H1 (cell line): ENCODE results near the gene GPC3. TPM values are rescaled to one million over a fixed set of nuclear protein-coding genes. Genes with fewer than 3 reads are reported as not detected.

Source experiments
- CTCF ChIA-PET: fragments of 300-600 bp; sonication (Branson Sonifier 250); formaldehyde crosslinking; loops from one replicate; lab custom pipeline; 2021; ENCODE audit not compliant: partially characterized antibody; lab: Charles Lee
- POLR2A ChIA-PET: fragments of 300-600 bp; sonication (Branson Sonifier 250); formaldehyde crosslinking; loops from one replicate; lab custom pipeline; 2021; ENCODE audit warnings: inconsistent platforms; ENCODE audit not compliant: partially characterized antibody; lab: Charles Lee
- DNase-seq, 2 experiments: peaks; one replicate each; pipeline versions ENCODE4 v3.0.0 to v3.0.0-alpha.2; 2010 to 2022; ENCODE audit warnings: low spot score in 2 of 2, low read depth in 1 of 2, mixed read lengths in 1 of 2
- FAIRE-seq: peaks from 2 replicates; lab custom pipeline; 2011; peaks lifted over from hg19 to GRCh38; lab: Jason Lieb, UNC
- H2AFZ ChIP-seq: 2 replicates; pipeline ENCODE4 v1.8.1; 2012; ENCODE audit warnings: low read length, inconsistent platforms
- H2AK5ac ChIP-seq: 2 replicates; pipeline ENCODE4 v1.6.1; 2013; ENCODE audit warnings: low read depth, low read length
- H2BK120ac ChIP-seq: replicated peaks from 2 replicates; pipeline ENCODE3; 2013; ENCODE audit warnings: low read depth, low read length, inconsistent platforms
- H2BK12ac ChIP-seq: 2 replicates; pipeline ENCODE4 v1.6.1; 2013; ENCODE audit warnings: low read depth, low read length
- H2BK15ac ChIP-seq: 2 replicates; pipeline ENCODE4 v1.6.1; 2013; ENCODE audit warnings: low read length
- H2BK20ac ChIP-seq: 2 replicates; pipeline ENCODE4 v1.6.1; 2013; ENCODE audit warnings: low read length
- H2BK5ac ChIP-seq: 2 replicates; pipeline ENCODE4 v1.6.1; 2013; ENCODE audit warnings: low read depth, low read length
- H3K14ac ChIP-seq: 2 replicates; pipeline ENCODE4 v1.6.1; 2013; ENCODE audit warnings: inconsistent platforms; ENCODE audit not compliant: insufficient read length
- H3K18ac ChIP-seq: 2 replicates; pipeline ENCODE4 v1.6.1; 2013; ENCODE audit warnings: low read length; ENCODE audit errors: extremely low read depth
- H3K23ac ChIP-seq: 2 replicates; pipeline ENCODE4 v1.6.1; 2013; ENCODE audit warnings: inconsistent platforms; ENCODE audit not compliant: insufficient read length
- H3K23me2 ChIP-seq: 2 replicates; pipeline ENCODE4 v1.6.1; 2013; ENCODE audit warnings: low read depth, low read length
- H3K27ac ChIP-seq: 2 replicates; pipeline ENCODE4 v1.6.1; 2011; ENCODE audit warnings: low read depth, low read length, inconsistent platforms
- H3K27me3 ChIP-seq, 4 experiments: replicated peaks in 1 of 4; 1 replicate in 1 of 4; 2 replicates in 3 of 4; pipeline versions ENCODE4 v1.6.1 to v1.8.1; 2011 to 2013; ENCODE audit warnings: low read length in 3 of 4, mild to moderate bottlenecking in 3 of 4, inconsistent platforms in 2 of 4, mixed read lengths in 2 of 4, moderate library complexity in 1 of 4; ENCODE audit not compliant: control insufficient read depth in 3 of 4, insufficient read depth in 3 of 4; ENCODE audit errors: extremely low read depth in 1 of 4
- H3K36me3 ChIP-seq, 4 experiments: 2 replicates each; pipeline versions ENCODE4 v1.6.1 to v1.8.1; 2011 to 2013; ENCODE audit warnings: mild to moderate bottlenecking in 4 of 4, low read length in 3 of 4, moderate library complexity in 2 of 4, control low read depth in 1 of 4, inconsistent platforms in 1 of 4; ENCODE audit not compliant: insufficient read depth in 4 of 4, control insufficient read depth in 2 of 4
- H3K4ac ChIP-seq: replicated peaks from 2 replicates; pipeline ENCODE3; 2013; ENCODE audit warnings: low read length, low read depth, mixed read lengths, inconsistent platforms; ENCODE audit not compliant: insufficient read length
- H3K4me1 ChIP-seq, 4 experiments: replicated peaks in 1 of 4; 1 replicate in 1 of 4; 2 replicates in 3 of 4; pipeline versions ENCODE4 v1.6.1 to v1.8.1; 2011 to 2013; ENCODE audit warnings: low read length in 3 of 4, inconsistent platforms in 2 of 4, mixed read lengths in 1 of 4; ENCODE audit not compliant: insufficient read depth in 4 of 4, control insufficient read depth in 3 of 4
- H3K4me2 ChIP-seq, 2 experiments: 2 replicates each; pipeline versions ENCODE4 v1.6.1 to v1.8.1; 2011 to 2013; ENCODE audit warnings: low read depth in 2 of 2, low read length in 2 of 2, control low read depth in 1 of 2, inconsistent platforms in 1 of 2, mild to moderate bottlenecking in 1 of 2; ENCODE audit not compliant: insufficient read depth in 1 of 2
- H3K4me3 ChIP-seq, 4 experiments: fragments of 200-600, 300-600 bp in 1 of 4; sonication (generic), shearing (Covaris generic), sonication (Bioruptor Twin) in 1 of 4; 2 replicates each; pipeline versions ENCODE4 v1.5.1 to v1.8.1; 2011 to 2016; ENCODE audit warnings: low read length in 4 of 4, low read depth in 3 of 4, control low read depth in 2 of 4, inconsistent platforms in 2 of 4, mild to moderate bottlenecking in 2 of 4, mixed read lengths in 1 of 4, moderate library complexity in 1 of 4; ENCODE audit not compliant: insufficient read depth in 2 of 4; ENCODE audit errors: extremely low read depth in 1 of 4
- H3K56ac ChIP-seq: replicated peaks from 2 replicates; pipeline ENCODE3; 2013; ENCODE audit warnings: low read depth, mild to moderate bottlenecking, mixed read lengths, low read length, inconsistent platforms; ENCODE audit not compliant: insufficient read length
- H3K79me1 ChIP-seq: 2 replicates; pipeline ENCODE4 v1.6.1; 2013; ENCODE audit warnings: low read depth, low read length, control low read depth
- H3K79me2 ChIP-seq, 2 experiments: 2 replicates each; pipeline versions ENCODE4 v1.6.1 to v1.8.1; 2012 to 2013; ENCODE audit warnings: low read length in 2 of 2, mild to moderate bottlenecking in 2 of 2, inconsistent platforms in 1 of 2; ENCODE audit not compliant: insufficient read depth in 2 of 2, control insufficient read depth in 1 of 2
- H3K9ac ChIP-seq, 4 experiments: replicated peaks in 1 of 4; 1 replicate in 1 of 4; 2 replicates in 3 of 4; pipeline versions ENCODE4 v1.6.1 to v1.8.1; 2011 to 2013; ENCODE audit warnings: low read depth in 3 of 4, low read length in 3 of 4, control low read depth in 2 of 4, mild to moderate bottlenecking in 2 of 4, moderate library complexity in 2 of 4, inconsistent platforms in 1 of 4; ENCODE audit errors: extremely low read depth in 1 of 4
- H3K9me3 ChIP-seq, 2 experiments: 2 replicates each; pipeline versions ENCODE4 v1.6.1 to v1.8.1; 2012 to 2013; ENCODE audit warnings: mild to moderate bottlenecking in 2 of 2, moderate library complexity in 2 of 2, control low read depth in 1 of 2, inconsistent platforms in 1 of 2, low read depth in 1 of 2, low read length in 1 of 2, mixed read lengths in 1 of 2; ENCODE audit not compliant: insufficient read depth in 2 of 2
- H4K20me1 ChIP-seq, 2 experiments: replicated peaks in 1 of 2; 2 replicates each; pipeline versions ENCODE3 to v1.8.1; 2011 to 2013; ENCODE audit warnings: inconsistent platforms in 2 of 2, low read length in 2 of 2, mild to moderate bottlenecking in 1 of 2; ENCODE audit not compliant: insufficient read depth in 2 of 2, control insufficient read depth in 1 of 2
- H4K5ac ChIP-seq: 2 replicates; pipeline ENCODE4 v1.6.1; 2013; ENCODE audit warnings: low read length, low read depth, mixed read lengths, inconsistent platforms; ENCODE audit not compliant: insufficient read length
- H4K8ac ChIP-seq: 2 replicates; pipeline ENCODE4 v1.8.0; 2013; ENCODE audit warnings: mild to moderate bottlenecking, moderate library complexity, low read length, inconsistent platforms; ENCODE audit not compliant: insufficient read depth; ENCODE audit errors: extremely low read depth
- H4K91ac ChIP-seq: replicated peaks from 2 replicates; pipeline ENCODE3; 2013; ENCODE audit warnings: low read length, mixed read lengths, inconsistent platforms; ENCODE audit not compliant: insufficient read length
- CEBPB ChIP-seq: IDR thresholded peaks from 2 replicates; pipeline ENCODE4 v1.6.1; 2012; ENCODE audit warnings: low read depth, low read length
- CHD2 ChIP-seq: IDR thresholded peaks from 2 replicates; pipeline ENCODE4 v1.6.1; 2012; ENCODE audit warnings: low read length, improper control_type of control experiment
- WGBS, 2 experiments: shearing (Covaris generic) in 1 of 2; methylation state at CpG; one replicate each; pipeline versions ENCODE4 v1.1.6 to v1.1.7; 2013 to 2015; ENCODE audit warnings: low lambda C conversion rate in 2 of 2, mixed read lengths in 2 of 2, inconsistent platforms in 1 of 2, low coverage in 1 of 2, missing lambda C conversion rate in 1 of 2; ENCODE audit not compliant: insufficient replicate concordance in 2 of 2, insufficient coverage in 1 of 2, insufficient read length in 1 of 2; ENCODE audit errors: extremely low coverage in 1 of 2, missing lambda C conversion rate in 1 of 2; 5-methylcytosine and 5-hydroxymethylcytosine counted together
- polyA plus RNA-seq, 7 experiments: library from polyadenylated mRNA; depleted of rRNA in 3 of 7; stranded (reverse) in 5 of 7; unstranded in 2 of 7; fragments of >200 nt in 5 of 7; fragments of 200-250 nt in 2 of 7; gene quantifications; 1 replicate in 5 of 7; 2 replicates in 1 of 7; 4 replicates in 1 of 7; pipeline versions ENCODE4 v1.2.1 to v1.2.3, GENCODE V29; 2011 to 2013; ENCODE audit warnings: missing spikeins in 2 of 7, mixed read lengths in 2 of 7
- total RNA-seq: library from RNA; stranded (reverse); fragmentation: NEBNext Ultra II Directional; extraction: Animal tissue kit (Norgen Biotek cat#: 25700); gene quantifications from 2 replicates; pipeline ENCODE4 v1.2.1, GENCODE V29; 2021

Gene GPC3
- total and polyA plus RNA-seq, 2 of the 8 experiments (the other 6 are each of a cell fraction or from before 2014, with no cell fraction given), result 64.8 to 71.9 TPM

DNA sequence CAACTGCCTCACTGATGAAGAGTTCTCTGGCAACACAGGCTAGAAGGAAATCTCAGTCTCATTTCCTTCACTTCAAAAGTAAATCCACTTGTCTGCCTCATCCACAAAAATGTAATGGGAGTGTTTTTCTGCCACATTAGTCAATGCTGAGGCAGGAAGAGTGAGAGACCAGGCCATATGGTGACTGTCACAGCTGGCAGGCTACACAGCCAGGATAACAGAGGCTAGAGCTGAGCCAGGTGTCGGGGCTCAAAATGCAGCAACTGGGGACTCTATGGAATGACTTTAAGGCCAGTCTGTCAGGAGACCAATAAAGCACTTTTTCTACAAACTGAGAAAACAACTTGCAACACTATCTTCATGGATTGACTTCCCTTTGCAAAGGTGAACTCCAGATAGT lies 204.2 kb downstream of the GPC3 start:
- no peak overlapping the region for H2AK5ac ChIP-seq
- ChIA-PET POLR2A (no interaction called here), CTCF (interaction anchor here (0.6 to 1.5 kb wide), 5 partner anchors 9 to 240 kb away, joined by 3 to 5 read pairs (median 3); no protein-coding TSS in a partner anchor)
- no peaks in the 10 kb centered on the region for H3K27me3 ChIP-seq
- no peak overlapping the region for H3K18ac ChIP-seq
- no peaks in the 10 kb centered on the region for H3K23me2 ChIP-seq
- WGBS, 2 experiments, result 60% methylated on average over 1 of the region's 1 CpG; no CpG with 5 or more reads in 1 of the 2 experiments
- H2BK120ac ChIP-seq, result no peak overlapping the region
- no peaks in the 10 kb centered on the region for H3K79me2 ChIP-seq
- FAIRE-seq (no peak), DNase-seq (no peak)
- no peak overlapping the region for H3K4me2 ChIP-seq
- H4K20me1 ChIP-seq, result no peaks in the 10 kb centered on the region
- H2BK12ac ChIP-seq, result no peak overlapping the region
- H2BK5ac ChIP-seq, result no peak overlapping the region
- no peak overlapping the region for H4K5ac ChIP-seq
- peaks cover 0 to 6% (median 1%) of the 10 kb centered on the region in 4 experiments; a peak in 2 of 7 replicates for H3K4me1 ChIP-seq
- no peak overlapping the region for H2AFZ ChIP-seq
- no peak overlapping the region for H3K4ac ChIP-seq
- no peak overlapping the region for H4K8ac ChIP-seq
- H3K36me3 ChIP-seq, result no peaks in the 10 kb centered on the region
- H3K79me1 ChIP-seq, result no peaks in the 10 kb centered on the region
- no peak overlapping the region for H3K14ac ChIP-seq
- H3K56ac ChIP-seq, result no peak overlapping the region
- H3K23ac ChIP-seq, result no peak overlapping the region
- H4K91ac ChIP-seq, result no peak overlapping the region
- H3K27ac ChIP-seq, result no peak overlapping the region
- no peak for TF ChIP-seq CHD2
- no peak for TF ChIP-seq CEBPB
- 0 out of 2 replicates have a peak overlapping the region, but pooled peaks have one; percentile 46 for H2BK15ac ChIP-seq
- no peak overlapping the region for H3K9ac ChIP-seq
- no peak overlapping the region for H2BK20ac ChIP-seq
- no peak overlapping the region for H3K4me3 ChIP-seq
- H3K9me3 ChIP-seq, result no peaks in the 10 kb centered on the region
